MM.1S (cell line): Measurements from ENCODE around the gene FOXO6.
A peak's percentile ranks its signal among the peaks of the same experiment; 100 is the strongest.

ENCODE experiments used
- CTCF ChIP-seq: fragments of 300-600 bp; sonication (generic); IDR thresholded peaks from 2 replicates; pipeline ENCODE4 v1.5.1; 2016; ENCODE audit warnings: antibody characterized with exemption, low read length, mixed read lengths
- EZH2 ChIP-seq: fragments of 300-600 bp; sonication (generic); optimal IDR thresholded peaks from 2 replicates; pipeline ENCODE3; 2017; ENCODE audit warnings: low read depth, mild to moderate bottlenecking, antibody characterized with exemption, low read length, mixed read lengths
- EZH2phosphoT487 ChIP-seq: fragments of 300-600 bp; sonication (generic); IDR thresholded peaks from 2 replicates; pipeline ENCODE4 v1.6.1; 2018; ENCODE audit warnings: antibody characterized with exemption, low read length

GRCh38 chr1:41366455-41367287 is 5.4 kb downstream of the FOXO6 start:
- no peak for TF ChIP-seq EZH2phosphoT487
- TF ChIP-seq CTCF: no peak
- peak; percentile 64 for TF ChIP-seq EZH2
